HG02970 (cell line): ENCODE results near the gene IRF8.

Experiments used
- ATAC-seq: cut with Tn5 transposase; IDR thresholded peaks from one replicate; pipeline ENCODE4 v1.9.1; 2021; ENCODE audit warnings: mild to moderate bottlenecking, moderate library complexity, moderate number of reproducible peaks; ENCODE audit not compliant: unreplicated experiment, low FRiP score

Gene IRF8

GRCh38 chr16:85950136-85950918, 51.4 kb downstream of the IRF8 start:
- no peak for ATAC-seq

GRCh38 chr16:85952197-85952596, 53.2 kb downstream of the IRF8 start:
- no peak for ATAC-seq

GRCh38 chr16:85952811-85953210, 53.8 kb downstream of the IRF8 start:
- ATAC-seq: no peak

DNA sequence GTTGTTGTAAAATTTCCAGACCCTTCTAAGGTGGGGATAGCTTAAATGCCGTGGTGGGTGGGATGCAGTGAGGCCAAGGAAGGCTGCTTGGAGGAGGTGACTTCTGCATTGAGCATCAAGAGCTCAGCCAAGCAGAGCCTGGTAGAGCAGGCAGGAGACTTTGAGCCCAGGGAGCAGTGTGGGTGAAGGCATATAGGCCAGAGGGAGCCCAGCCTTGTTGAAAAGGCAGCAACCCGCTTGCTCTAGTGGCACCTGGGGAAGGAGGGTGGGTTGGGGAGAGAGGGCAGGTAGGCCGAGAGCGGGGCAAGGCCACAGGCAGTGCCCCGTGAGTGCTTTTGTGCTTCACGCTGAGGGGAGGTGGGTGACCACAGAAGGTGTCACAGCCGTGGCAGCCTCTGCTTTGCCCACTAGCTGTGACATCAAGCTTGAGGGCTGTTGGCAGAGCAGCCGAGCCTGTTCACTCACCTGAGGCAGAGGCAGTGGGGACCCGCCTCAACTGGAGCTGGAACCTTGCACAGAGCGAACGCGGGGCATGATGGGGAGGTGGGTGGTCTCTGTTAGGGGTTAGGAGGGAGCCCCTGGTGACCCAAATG, 56.1 kb downstream of the IRF8 start:
- ATAC-seq: no peak

GRCh38 chr16:85955566-85955965, 56.6 kb downstream of the IRF8 start:
- no peak for ATAC-seq

- ATAC-seq: no peak
These were observed 57.5 kb downstream of the IRF8 start for GRCh38 chr16:85956426-85956825.

- no peak for ATAC-seq
These were observed 59.8 kb downstream of the IRF8 start for GRCh38 chr16:85958731-85959130.

- ATAC-seq: no peak
These were observed 60.7 kb downstream of the IRF8 start for GRCh38 chr16:85959686-85960085.

GRCh38 chr16:85960486-85961046, 61.6 kb downstream of the IRF8 start:
- ATAC-seq: no peak

DNA sequence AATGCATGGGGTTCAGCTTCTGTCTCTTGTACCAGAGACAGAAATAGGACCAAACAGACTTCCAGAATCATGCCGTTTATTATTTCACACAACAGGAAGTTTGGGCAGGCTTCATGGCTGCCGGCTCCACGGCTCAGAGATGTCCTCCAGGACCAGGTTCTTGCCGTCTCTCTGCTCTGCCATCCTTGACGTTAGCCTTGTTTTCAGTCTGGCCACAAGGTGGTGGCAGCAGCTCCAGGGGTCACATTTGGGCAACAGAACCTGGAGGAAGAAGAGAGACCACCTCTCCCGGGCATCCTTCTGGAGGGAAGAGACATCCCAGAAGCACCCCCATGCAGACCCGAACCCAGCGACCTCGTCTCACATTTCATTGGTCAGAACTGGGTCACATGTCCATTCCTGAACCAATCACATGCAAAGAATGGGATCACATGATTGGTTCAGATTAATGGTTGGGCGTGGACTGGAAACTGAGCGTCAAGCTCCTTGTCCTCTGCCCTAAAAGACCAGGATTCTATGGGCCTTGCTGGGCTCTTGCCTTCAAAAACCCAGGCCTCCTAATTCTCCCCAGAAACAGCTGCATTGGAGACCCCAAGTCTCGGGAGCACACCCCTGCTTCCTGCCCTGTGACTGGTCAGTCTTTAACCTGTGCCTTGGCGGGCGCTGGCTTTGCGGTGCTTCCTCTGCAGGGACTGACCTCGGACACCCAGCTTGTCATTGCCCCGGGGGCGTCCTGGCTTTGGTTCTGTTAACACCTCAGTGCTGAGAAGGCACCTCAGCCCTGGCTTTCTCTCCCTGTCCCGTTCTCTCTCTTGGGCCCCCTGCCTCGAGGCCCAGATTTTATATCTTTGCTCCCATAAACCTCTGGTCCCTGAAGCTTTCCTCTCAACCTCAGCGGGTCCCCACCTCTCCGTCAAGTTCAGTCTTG, 63.3 kb downstream of the IRF8 start:
- ATAC-seq: no peak

DNA sequence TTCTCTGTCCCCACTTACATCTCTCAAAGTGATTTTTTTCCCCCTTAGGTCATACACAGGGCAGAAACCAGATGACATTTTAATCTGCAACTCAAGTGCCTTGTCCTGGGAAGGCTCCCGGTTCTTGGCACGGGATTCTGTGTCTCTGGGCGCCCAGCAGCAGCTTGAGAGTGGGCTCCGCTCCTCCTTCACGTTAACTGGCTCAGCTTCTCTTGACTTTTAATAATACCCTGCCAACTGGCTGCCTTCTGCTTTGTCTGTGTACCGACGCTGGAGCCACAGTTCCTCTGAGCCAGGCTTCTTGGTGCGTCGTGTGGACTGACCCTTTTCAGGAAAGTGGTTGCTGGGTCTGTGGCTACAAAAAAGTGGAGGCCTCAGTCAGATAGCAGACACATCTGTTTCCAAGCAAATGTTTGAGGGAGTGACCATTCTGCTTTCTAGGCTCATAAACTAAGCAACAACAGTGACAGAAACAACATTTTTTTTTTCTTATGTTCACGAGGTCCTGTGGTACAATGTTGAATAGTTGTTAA, 64.9 kb downstream of the IRF8 start:
- no peak for ATAC-seq

DNA sequence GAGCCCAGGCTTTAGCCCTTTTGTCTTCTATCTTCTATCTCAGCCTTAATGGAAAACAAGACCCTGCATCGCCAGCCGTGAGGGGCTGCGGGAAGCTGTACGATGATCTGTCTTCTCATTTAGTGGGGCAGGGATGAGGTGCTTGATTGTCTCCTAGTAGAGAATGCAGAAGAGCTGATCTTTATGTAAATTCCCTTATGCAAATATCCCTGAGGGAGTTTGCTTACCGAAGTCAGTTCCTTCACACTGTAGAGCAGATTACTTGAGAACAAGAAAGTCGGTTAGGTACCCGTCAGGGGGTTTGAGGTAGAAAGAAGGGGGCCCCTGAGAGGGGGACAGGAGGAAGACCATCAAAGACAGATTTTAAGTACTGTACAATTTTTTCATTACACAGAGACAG, 66.2 kb downstream of the IRF8 start:
- ATAC-seq: no peak

- ATAC-seq: no peak
These were observed 68.1 kb downstream of the IRF8 start for GRCh38 chr16:85967111-85967510.

- no peak for ATAC-seq
These were observed 69.3 kb downstream of the IRF8 start for GRCh38 chr16:85968041-85968920.

DNA sequence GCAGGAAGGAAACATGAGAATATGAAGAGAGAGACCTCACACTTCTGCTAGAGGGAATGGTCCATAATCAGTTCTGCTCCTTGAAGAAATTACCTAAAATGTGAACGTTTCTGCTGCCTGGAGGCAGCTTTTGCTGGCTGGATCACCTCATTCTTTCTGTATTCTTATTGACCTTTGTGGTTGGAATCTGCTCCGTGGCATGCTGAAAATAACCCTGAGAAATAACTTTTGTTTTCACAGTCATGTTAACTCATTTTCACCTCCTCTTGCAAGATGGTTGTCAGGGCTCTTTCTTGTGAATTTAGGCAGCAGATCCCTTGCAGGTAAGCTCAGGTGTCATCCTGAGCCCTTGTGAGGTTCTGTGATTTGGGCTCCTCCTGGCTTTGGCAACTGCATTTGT, 70.2 kb downstream of the IRF8 start:
- no peak for ATAC-seq

GRCh38 chr16:85969591-85969990, 70.6 kb downstream of the IRF8 start:
- ATAC-seq: no peak

GRCh38 chr16:85970016-85970733, 71.2 kb downstream of the IRF8 start:
- ATAC-seq: no peak

DNA sequence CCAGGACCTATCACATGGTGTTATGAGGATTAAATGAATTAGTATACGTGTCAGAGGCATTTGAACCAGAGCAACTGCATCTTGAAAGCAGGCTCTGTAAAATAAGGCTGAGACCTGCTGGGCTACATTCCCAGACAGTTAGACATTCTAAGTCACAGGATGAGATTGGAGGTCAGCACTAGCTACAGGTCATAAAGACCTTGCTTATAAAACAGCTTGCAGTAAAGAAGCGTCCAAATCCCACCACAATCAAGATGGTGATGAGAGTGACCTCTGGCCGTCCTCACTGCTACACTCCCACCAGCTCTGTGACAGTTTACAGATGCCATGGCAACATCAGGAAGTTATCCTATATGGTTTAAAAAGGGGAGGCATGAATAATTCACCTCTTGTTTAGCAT, 71.8 kb downstream of the IRF8 start:
- ATAC-seq: no peak
